Transverse colon (tissue), 4 donors: ENCODE measurements around the gene EPN2.

ENCODE experiments used
- POLR2AphosphoS5 ChIP-seq, 3 donors: sonication (generic); formaldehyde crosslinking; IDR thresholded peaks; one replicate each; pipeline ENCODE4 v1.6.1; 2016; ENCODE audit warnings: antibody characterized with exemption in 3 of 3
- TF ChIP-seq, protein P1 (sequence below), 5 experiments: fragments of 200-600 bp in 3 of 5; fragments of 450-650 bp in 2 of 5; sonication (generic) in 3 of 5; IDR thresholded peaks; 1 replicate in 2 of 5; 2 replicates in 3 of 5; pipeline ENCODE4 v1.5.1; 2016 to 2017; ENCODE audit warnings: antibody characterized with exemption in 5 of 5, inconsistent platforms in 3 of 5, mild to moderate bottlenecking in 2 of 5, moderate library complexity in 1 of 5

DNA sequence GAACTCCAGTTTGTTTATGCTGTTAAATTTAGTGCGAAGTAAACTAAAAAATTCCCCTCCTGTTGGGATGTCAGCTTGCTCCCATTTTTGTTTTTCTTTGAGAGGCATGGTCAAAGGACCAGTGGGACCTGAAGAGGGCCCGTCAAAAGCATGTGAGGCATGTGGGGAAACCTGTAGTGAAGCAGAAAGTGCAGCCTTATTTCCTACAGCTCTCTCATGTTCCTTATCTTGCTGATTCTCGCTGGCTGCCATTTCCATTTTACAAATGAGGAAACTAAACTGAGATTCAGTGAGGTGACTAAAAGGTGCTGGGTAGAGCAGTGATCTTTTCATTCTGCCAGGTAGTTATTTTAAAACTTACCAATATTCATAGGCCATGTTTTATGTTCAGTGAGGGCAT, 27.1 kb downstream of the EPN2 start:
- no peak for TF ChIP-seq POLR2AphosphoS5 (IDR thresholded peaks at IDR 0.05)
- TF ChIP-seq, protein P1, sequence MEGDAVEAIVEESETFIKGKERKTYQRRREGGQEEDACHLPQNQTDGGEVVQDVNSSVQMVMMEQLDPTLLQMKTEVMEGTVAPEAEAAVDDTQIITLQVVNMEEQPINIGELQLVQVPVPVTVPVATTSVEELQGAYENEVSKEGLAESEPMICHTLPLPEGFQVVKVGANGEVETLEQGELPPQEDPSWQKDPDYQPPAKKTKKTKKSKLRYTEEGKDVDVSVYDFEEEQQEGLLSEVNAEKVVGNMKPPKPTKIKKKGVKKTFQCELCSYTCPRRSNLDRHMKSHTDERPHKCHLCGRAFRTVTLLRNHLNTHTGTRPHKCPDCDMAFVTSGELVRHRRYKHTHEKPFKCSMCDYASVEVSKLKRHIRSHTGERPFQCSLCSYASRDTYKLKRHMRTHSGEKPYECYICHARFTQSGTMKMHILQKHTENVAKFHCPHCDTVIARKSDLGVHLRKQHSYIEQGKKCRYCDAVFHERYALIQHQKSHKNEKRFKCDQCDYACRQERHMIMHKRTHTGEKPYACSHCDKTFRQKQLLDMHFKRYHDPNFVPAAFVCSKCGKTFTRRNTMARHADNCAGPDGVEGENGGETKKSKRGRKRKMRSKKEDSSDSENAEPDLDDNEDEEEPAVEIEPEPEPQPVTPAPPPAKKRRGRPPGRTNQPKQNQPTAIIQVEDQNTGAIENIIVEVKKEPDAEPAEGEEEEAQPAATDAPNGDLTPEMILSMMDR (IDR thresholded peaks at IDR 0.05): no peak
